Keratinocyte (primary cell): ENCODE results near the gene RNU6-1. TPM values are rescaled to one million over a fixed set of nuclear protein-coding genes. Genes with fewer than 3 reads are reported as not detected.

Experiments used
- DNase-seq: peaks from one replicate; pipeline ENCODE4 v3.0.0-alpha.2; 2011; ENCODE audit warnings: low read depth, missing footprints, low spot score
- FAIRE-seq: peaks from 2 replicates; lab custom pipeline; 2011; peaks lifted over from hg19 to GRCh38; lab: Jason Lieb, UNC
- H2AFZ ChIP-seq: 2 replicates; pipeline ENCODE4 v1.6.0; 2012; ENCODE audit warnings: low read length, control low read depth, inconsistent platforms; ENCODE audit not compliant: control insufficient read depth
- H3K27ac ChIP-seq: 2 replicates; pipeline ENCODE4 v1.5.1; 2011; ENCODE audit warnings: low read length; ENCODE audit not compliant: control insufficient read depth, insufficient read depth
- H3K27me3 ChIP-seq: 3 replicates; pipeline ENCODE4 v1.6.0; 2011; ENCODE audit warnings: low read length; ENCODE audit not compliant: control insufficient read depth, insufficient read depth; ENCODE audit errors: extremely low read depth
- H3K36me3 ChIP-seq, 2 experiments: 2 replicates in 1 of 2; 3 replicates in 1 of 2; pipeline ENCODE4 v1.5.1; 2011; ENCODE audit warnings: low read length in 2 of 2, mild to moderate bottlenecking in 1 of 2; ENCODE audit not compliant: control insufficient read depth in 2 of 2, insufficient read depth in 2 of 2; ENCODE audit errors: extremely low read depth in 1 of 2
- H3K4me1 ChIP-seq: 3 replicates; pipeline ENCODE4 v1.5.1; 2011; ENCODE audit warnings: low read length; ENCODE audit not compliant: control insufficient read depth, insufficient read depth; ENCODE audit errors: extremely low read depth
- H3K4me2 ChIP-seq: 3 replicates; pipeline ENCODE4 v1.6.0; 2011; ENCODE audit warnings: low read depth, low read length; ENCODE audit not compliant: control insufficient read depth, insufficient read depth; ENCODE audit errors: extremely low read depth
- H3K4me3 ChIP-seq, 3 experiments: fragments of 200-600 bp in 1 of 3; sonication (generic) in 1 of 3; 2 replicates in 2 of 3; 3 replicates in 1 of 3; pipeline ENCODE4 v1.5.1; 2011 to 2016; ENCODE audit warnings: low read length in 3 of 3, mild to moderate bottlenecking in 3 of 3, control low read depth in 2 of 3, inconsistent platforms in 1 of 3, low read depth in 1 of 3, mixed read lengths in 1 of 3, mixed run types in 1 of 3, moderate library complexity in 1 of 3; ENCODE audit not compliant: control insufficient read depth in 2 of 3, insufficient read depth in 2 of 3; ENCODE audit errors: extremely low read depth in 1 of 3
- H3K79me2 ChIP-seq: 2 replicates; pipeline ENCODE4 v1.6.0; 2012; ENCODE audit warnings: low read length; ENCODE audit not compliant: control insufficient read depth, insufficient read depth
- H3K9ac ChIP-seq: 3 replicates; pipeline ENCODE4 v1.6.0; 2011; ENCODE audit warnings: low read length; ENCODE audit not compliant: control insufficient read depth, insufficient read depth; ENCODE audit errors: extremely low read depth
- H3K9me1 ChIP-seq: 3 replicates; pipeline ENCODE4 v1.6.0; 2011; ENCODE audit warnings: low read length; ENCODE audit not compliant: control insufficient read depth, insufficient read depth; ENCODE audit errors: extremely low read depth
- H3K9me3 ChIP-seq: 2 replicates; pipeline ENCODE4 v1.5.1; 2012; ENCODE audit warnings: low read depth, low read length; ENCODE audit not compliant: control insufficient read depth
- H4K20me1 ChIP-seq: 3 replicates; pipeline ENCODE4 v1.6.0; 2011; ENCODE audit warnings: low read length; ENCODE audit not compliant: control insufficient read depth, insufficient read depth; ENCODE audit errors: extremely low read depth
- EZH2 ChIP-seq: IDR thresholded peaks from one replicate; pipeline ENCODE4 v1.6.1; 2012; ENCODE audit warnings: inconsistent platforms, mild to moderate bottlenecking, low read length, moderate library complexity
- dilution Hi-C: fragments of 300-500 bp; cut with MboI; formaldehyde crosslinking; loops from one replicate; pipeline ENCODE4 v1.7.0; 2020; ENCODE audit warnings: low sequenced_read_pairs; ENCODE audit not compliant: extremely low pct_ligation_motif_present
- polyA minus RNA-seq, 3 experiments: library from RNA; depleted of rRNA, polyadenylated mRNA; stranded (reverse); fragments of >200 nt; gene quantifications; 1 replicate in 1 of 3; 2 replicates in 1 of 3; 3 replicates in 1 of 3; pipeline ENCODE4 v1.2.3, GENCODE V29; 2011
- polyA plus RNA-seq, 5 experiments: library from polyadenylated mRNA; depleted of rRNA in 3 of 5; stranded (reverse) in 3 of 5; stranded (forward) in 1 of 5; unstranded in 1 of 5; fragments of >200 nt; gene quantifications; 1 replicate in 1 of 5; 2 replicates in 3 of 5; 3 replicates in 1 of 5; pipeline versions ENCODE4 v1.2.1 to v1.2.3, GENCODE V29; 2011 to 2012; ENCODE audit warnings: missing spikeins in 2 of 5, low read depth in 1 of 5, low replicate concordance in 1 of 5
- TF ChIP-seq, protein P1 (sequence below), 3 experiments: IDR thresholded peaks in 1 of 3; conservative IDR thresholded peaks in 1 of 3; optimal IDR thresholded peaks in 1 of 3; 2 replicates in 2 of 3; 3 replicates in 1 of 3; pipeline versions ENCODE3 to v1.5.1; 2011; ENCODE audit warnings: low read length in 3 of 3, mild to moderate bottlenecking in 3 of 3, moderate library complexity in 2 of 3, control low read depth in 1 of 3, inconsistent platforms in 1 of 3; ENCODE audit not compliant: insufficient read depth in 2 of 3; ENCODE audit errors: extremely low read depth in 1 of 3

RNU6-1 gene
- polyA plus RNA-seq (not detected in 3 replicates), polyA minus RNA-seq (not detected in 3 replicates)
- not detected for polyA plus RNA-seq (2011; ENCODE audit: low read depth)
- polyA plus RNA-seq (2011; cell fraction: cytosol; rRNA removed) = not detected in 2 replicates
- polyA plus RNA-seq (2011; cell fraction: nucleus; rRNA removed) = not detected in 2 replicates
- polyA plus RNA-seq (2012; ENCODE audit: low replicate concordance) = not detected in 2 replicates
- polyA minus RNA-seq (2011; cell fraction: cytosol; rRNA and poly(A)+ RNA removed) = not detected
- polyA minus RNA-seq (2011; cell fraction: nucleus; rRNA and poly(A)+ RNA removed) = not detected in 2 replicates

DNA sequence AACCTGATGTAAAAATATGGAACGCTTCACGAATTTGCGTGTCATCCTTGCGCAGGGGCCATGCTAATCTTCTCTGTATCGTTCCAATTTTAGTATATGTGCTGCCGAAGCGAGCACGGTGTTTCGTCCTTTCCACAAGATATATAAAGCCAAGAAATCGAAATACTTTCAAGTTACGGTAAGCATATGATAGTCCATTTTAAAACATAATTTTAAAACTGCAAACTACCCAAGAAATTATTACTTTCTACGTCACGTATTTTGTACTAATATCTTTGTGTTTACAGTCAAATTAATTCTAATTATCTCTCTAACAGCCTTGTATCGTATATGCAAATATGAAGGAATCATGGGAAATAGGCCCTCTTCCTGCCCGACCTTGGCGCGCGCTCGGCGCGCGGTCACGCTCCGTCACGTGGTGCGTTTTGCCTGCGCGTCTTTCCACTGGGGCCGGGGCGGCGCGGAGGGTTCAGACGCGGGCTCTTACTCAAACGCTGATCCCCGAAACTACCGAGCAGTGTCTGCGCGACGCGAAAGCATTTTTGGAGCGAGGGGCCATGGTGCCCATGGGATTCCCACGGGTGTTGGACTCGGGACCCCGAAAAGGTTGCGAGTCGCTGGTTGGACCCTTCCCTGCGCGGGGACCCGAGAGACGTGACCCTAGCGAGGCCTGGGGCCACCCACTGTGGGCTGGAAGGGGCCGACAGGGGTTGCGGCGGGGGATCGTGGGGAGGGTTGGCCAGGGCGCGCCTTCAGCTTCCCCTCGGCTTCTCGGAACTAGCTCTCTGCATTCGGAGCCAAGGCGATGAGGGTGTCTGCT is at the start of gene RNU6-1:
Gene RNU6-1, minus strand, starts transcription at position 117 of the 820 bp plus-strand sequence.
- Histone ChIP-seq H3K79me2 (no peaks in the 10 kb centered on the region), H3K9ac (peak within 1 kb of the TSS; percentile 86), H3K4me2 (peak within 1 kb of the TSS; percentile 96), H2AFZ (peak within 1 kb of the TSS; percentile 99), H3K4me1 (peaks cover 19% of the 10 kb centered on the region), H3K9me1 (no peaks in the 10 kb centered on the region), H3K27me3 (peaks cover 11% of the 10 kb centered on the region), H3K9me3 (no peaks in the 10 kb centered on the region), H3K27ac (peak within 1 kb of the TSS; percentile 93), H3K4me3 (peak within 1 kb of the TSS; percentile 64 to 90 (median 80)), H3K36me3 (no peaks in the 10 kb centered on the region), H4K20me1 (no peaks in the 10 kb centered on the region)
- peak; percentile 49 for FAIRE-seq
- no peak for TF ChIP-seq EZH2
- TF ChIP-seq, protein P1, sequence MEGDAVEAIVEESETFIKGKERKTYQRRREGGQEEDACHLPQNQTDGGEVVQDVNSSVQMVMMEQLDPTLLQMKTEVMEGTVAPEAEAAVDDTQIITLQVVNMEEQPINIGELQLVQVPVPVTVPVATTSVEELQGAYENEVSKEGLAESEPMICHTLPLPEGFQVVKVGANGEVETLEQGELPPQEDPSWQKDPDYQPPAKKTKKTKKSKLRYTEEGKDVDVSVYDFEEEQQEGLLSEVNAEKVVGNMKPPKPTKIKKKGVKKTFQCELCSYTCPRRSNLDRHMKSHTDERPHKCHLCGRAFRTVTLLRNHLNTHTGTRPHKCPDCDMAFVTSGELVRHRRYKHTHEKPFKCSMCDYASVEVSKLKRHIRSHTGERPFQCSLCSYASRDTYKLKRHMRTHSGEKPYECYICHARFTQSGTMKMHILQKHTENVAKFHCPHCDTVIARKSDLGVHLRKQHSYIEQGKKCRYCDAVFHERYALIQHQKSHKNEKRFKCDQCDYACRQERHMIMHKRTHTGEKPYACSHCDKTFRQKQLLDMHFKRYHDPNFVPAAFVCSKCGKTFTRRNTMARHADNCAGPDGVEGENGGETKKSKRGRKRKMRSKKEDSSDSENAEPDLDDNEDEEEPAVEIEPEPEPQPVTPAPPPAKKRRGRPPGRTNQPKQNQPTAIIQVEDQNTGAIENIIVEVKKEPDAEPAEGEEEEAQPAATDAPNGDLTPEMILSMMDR (optimal IDR thresholded peaks at IDR 0.05 in 1 of 3, IDR thresholded peaks at IDR 0.05 in 1 of 3, conservative IDR thresholded peaks at IDR 0.05 in 1 of 3; ENCODE audit: extremely low read depth in 1 of 3, insufficient read depth in 2 of 3, low read length in 3 of 3) = no peak
- dilution Hi-C loops = no loop called here
- peak; percentile 69 for DNase-seq

DNA sequence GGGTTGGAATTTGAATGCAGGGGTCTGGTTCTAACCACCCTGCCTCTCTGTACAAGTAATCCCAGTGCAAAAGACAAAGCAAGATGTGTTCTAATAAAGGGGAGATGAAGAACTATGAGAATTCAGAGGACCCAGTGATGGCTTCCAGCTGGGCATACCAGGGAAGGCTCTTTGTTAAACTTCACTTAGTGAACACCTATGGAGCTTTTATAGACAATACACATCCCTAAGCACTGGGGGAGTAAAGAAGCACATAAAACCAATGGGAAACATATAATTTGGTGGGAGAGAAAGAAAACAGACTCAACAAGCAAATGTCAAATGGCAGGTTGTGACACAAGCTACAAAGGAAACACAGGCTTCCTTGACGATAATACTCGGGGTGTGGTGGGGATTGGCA is 47.9 kb upstream of the RNU6-1 start:
- no peak for DNase-seq
- no peaks in the 10 kb centered on the region for H3K9me3 ChIP-seq
- H2AFZ ChIP-seq = no peak overlapping the region
- H3K4me2 ChIP-seq = no peak overlapping the region
- no peak overlapping the region for H3K4me3 ChIP-seq
- dilution Hi-C loops = no loop called here
- no peak for TF ChIP-seq EZH2
- TF ChIP-seq, protein P1 (optimal IDR thresholded peaks at IDR 0.05 in 1 of 3, IDR thresholded peaks at IDR 0.05 in 1 of 3, conservative IDR thresholded peaks at IDR 0.05 in 1 of 3; ENCODE audit: extremely low read depth in 1 of 3, insufficient read depth in 2 of 3, low read length in 3 of 3) = no peak
- H4K20me1 ChIP-seq = no peaks in the 10 kb centered on the region
- H3K27me3 ChIP-seq = no peaks in the 10 kb centered on the region
- H3K27ac ChIP-seq = no peak overlapping the region
- H3K9ac ChIP-seq = no peak overlapping the region
- no peaks in the 10 kb centered on the region for H3K36me3 ChIP-seq
- peaks cover 13% of the 10 kb centered on the region for H3K4me1 ChIP-seq
- no peaks in the 10 kb centered on the region for H3K79me2 ChIP-seq
- FAIRE-seq = no peak
- H3K9me1 ChIP-seq = no peaks in the 10 kb centered on the region
